Lower leg skin (tissue), 3 donors: ENCODE results near the gene RTCA.

Experiments used
- CTCF ChIP-seq, 3 donors: fragments of 450-650 bp; IDR thresholded peaks; one replicate each; pipeline ENCODE4 v1.5.1; 2016; ENCODE audit warnings: antibody characterized with exemption in 3 of 3, mild to moderate bottlenecking in 3 of 3, moderate library complexity in 2 of 3
- POLR2A ChIP-seq, 2 donors: fragments of 450-650 bp; IDR thresholded peaks; one replicate each; pipeline ENCODE4 v1.6.1; 2016 to 2017; ENCODE audit warnings: antibody characterized with exemption in 2 of 2, mild to moderate bottlenecking in 1 of 2, moderate library complexity in 1 of 2

GRCh38 chr1:100253552-100253951 is 12.5 kb upstream of the RTCA start:
- TF ChIP-seq CTCF (IDR thresholded peaks at IDR 0.05) (no peak), POLR2A (IDR thresholded peaks at IDR 0.05) (no peak)
